Measurements from ENCODE around the gene KYAT1. TPM values are rescaled to one million over a fixed set of nuclear protein-coding genes. Genes with fewer than 3 reads are reported as not detected.

Gene KYAT1
- total and polyA plus RNA-seq, 12 donors: 8.9 to 20.3 (median 11.1) TPM

GRCh38 chr9:128927731-128928411, 46.1 kb upstream of the KYAT1 start:
- Histone ChIP-seq H3K4me3 (no peak overlapping the region), H3K27me3 (no peaks in the 10 kb centered on the region), H3K9me3 (no peaks in the 10 kb centered on the region), H3K36me3 (peaks cover 0 to 2% (median 0%) of the 10 kb centered on the region in 9 donors), H3K4me1 (peaks cover 0 to 13% (median 8%) of the 10 kb centered on the region in 9 donors), H3K27ac (no peak overlapping the region)
- peak; percentile 64 to 95 (median 85) for TF ChIP-seq CTCF (IDR thresholded peaks at IDR 0.05)
- intact Hi-C loops (cut with DNase I): loop anchor here (1.0 to 5.0 kb wide), 3 partner anchors 46 to 65 kb away; partner anchors contain the start of genes KYAT1 (in 2 of the 10) and LRRC8A (in 2 of the 10)
- ATAC-seq: peak; percentile 56 to 86 (median 80)
- WGBS, 2 donors: 32% methylated on average over 10 of the region's 10 CpGs
- DNase-seq: peak in 1 of 2 donors; percentile 54

DNA sequence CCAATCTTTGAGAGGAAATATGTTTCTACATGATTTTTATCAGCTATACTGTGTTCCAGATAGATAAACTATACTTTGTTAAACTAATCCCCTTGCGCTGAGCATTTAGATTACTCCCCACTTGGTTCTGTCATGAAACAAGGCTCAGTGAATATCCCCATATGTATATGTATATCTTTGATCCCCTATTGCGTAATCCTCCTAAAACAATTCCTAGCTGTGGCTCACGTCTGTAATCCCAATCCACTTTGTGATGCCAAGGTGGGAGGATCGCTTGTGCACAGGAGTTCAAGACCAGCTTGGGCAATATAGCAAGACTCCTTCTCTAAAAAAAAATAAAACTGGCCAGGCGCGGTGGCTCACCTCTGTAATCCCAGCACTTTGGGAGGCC, 41.7 kb upstream of the KYAT1 start:
- TF ChIP-seq CTCF (IDR thresholded peaks at IDR 0.05): no peak
- Histone ChIP-seq H3K4me1 (peaks cover 11 to 55% (median 47%) of the 10 kb centered on the region in 9 donors), H3K9me3 (no peaks in the 10 kb centered on the region), H3K36me3 (peaks cover 0 to 11% (median 0%) of the 10 kb centered on the region in 9 donors), H3K27ac (no peak overlapping the region), H3K27me3 (no peaks in the 10 kb centered on the region), H3K4me3 (no peak overlapping the region)
- DNase-seq (no peak), ATAC-seq (no peak)
- intact Hi-C loops (cut with DNase I): loop anchor here in 2 of 10 donors (2.0 to 5.0 kb wide), 2 partner anchors 41 kb away; partner anchors contain the start of genes LRRC8A (in 2 of the 2) and KYAT1 (in 1 of the 2)
- 91 to 96% methylated on average over 6 of the region's 6 CpGs for WGBS, 2 donors

DNA sequence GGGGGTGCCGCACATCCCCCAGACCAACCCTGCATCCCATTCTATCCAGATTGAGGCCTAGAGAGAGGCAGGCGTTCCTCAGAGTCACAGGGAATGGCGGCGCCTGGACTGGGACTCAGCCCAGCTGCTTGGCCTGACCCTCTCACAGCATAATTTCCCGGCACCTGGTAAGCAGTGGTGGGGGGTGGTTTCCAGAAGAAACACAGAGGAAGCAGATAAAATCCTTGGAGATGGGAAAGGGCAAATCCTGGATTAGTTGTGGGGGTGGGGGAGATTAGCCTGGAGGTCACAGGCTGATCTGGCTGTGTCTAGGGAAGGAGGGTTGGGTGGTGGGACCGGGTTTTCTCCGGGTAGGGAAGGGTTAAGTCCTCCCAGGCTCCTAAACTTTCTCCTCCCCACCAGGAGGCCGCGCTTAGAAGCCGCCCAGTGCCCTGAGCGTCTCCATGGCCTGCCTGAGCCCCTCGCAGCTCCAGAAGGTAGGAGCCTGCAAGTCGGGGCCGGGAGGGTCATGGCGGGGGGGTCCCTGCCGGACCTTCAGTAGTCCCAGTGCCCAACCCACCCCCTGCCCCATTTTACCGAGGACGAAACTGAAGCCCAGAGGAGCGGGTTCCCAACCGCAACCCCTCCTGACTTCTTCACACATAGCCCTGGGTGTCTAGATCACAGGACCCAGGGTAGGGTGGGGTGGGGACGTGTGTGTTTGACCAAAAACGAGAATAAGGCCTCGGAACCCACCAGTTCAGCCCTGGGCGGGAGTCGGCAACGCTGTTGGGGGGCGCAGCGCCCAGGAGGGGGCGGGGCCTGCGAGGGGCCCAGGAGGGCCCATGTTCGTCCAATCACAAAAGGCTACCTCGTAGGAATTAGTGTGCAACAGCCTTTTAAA, 40.4 kb upstream of the KYAT1 start:
- peaks cover 15 to 58% (median 46%) of the 10 kb centered on the region in 9 donors for H3K4me1 ChIP-seq
- peaks cover 0 to 24% (median 0%) of the 10 kb centered on the region in 9 donors for H3K36me3 ChIP-seq
- DNase-seq (peak; percentile 63 to 64), ATAC-seq (peak; percentile 66 to 81 (median 74))
- peak overlapping the region; percentile 16 to 74 (median 62) for H3K4me3 ChIP-seq
- H3K9me3 ChIP-seq: no peaks in the 10 kb centered on the region
- 13 to 14% methylated on average over 32 of the region's 32 CpGs for WGBS, 2 donors
- no peaks in the 10 kb centered on the region for H3K27me3 ChIP-seq
- peak overlapping the region; percentile 20 to 94 (median 87) for H3K27ac ChIP-seq
- intact Hi-C loops (cut with DNase I): loop anchor here in 3 of 10 donors (1.0 to 5.0 kb wide), 3 partner anchors 39 to 40 kb away; partner anchors contain the start of genes LRRC8A (in 3 of the 3) and KYAT1 (in 1 of the 3)
- peak in 3 of 9 donors; percentile 18 to 27 (median 22) for TF ChIP-seq CTCF (IDR thresholded peaks at IDR 0.05)
